Activated CD8-positive, alpha-beta memory T cell treated with anti-CD3 and anti-CD28 coated beads for 36 hours (primary cell): ENCODE data around the gene MPRIP. TPM values are rescaled to one million over a fixed set of nuclear protein-coding genes. Genes with fewer than 3 reads are reported as not detected.

ENCODE experiments used
- CTCF ChIA-PET: fragments of 350-600 bp; sonication (Branson Sonifier 250); formaldehyde crosslinking; loops from one replicate; lab custom pipeline; 2021; ENCODE audit warnings: antibody characterized with exemption; lab: Charles Lee
- POLR2A ChIA-PET: fragments of 350-600 bp; sonication (Branson Sonifier 250); formaldehyde crosslinking; loops from one replicate; lab custom pipeline; 2021; ENCODE audit warnings: antibody characterized with exemption; lab: Charles Lee
- total RNA-seq, 2 experiments: library from RNA; stranded (reverse); gene quantifications; one replicate each; pipeline ENCODE4 v1.2.3, GENCODE V29; 2021

The MPRIP gene
- total RNA-seq, 2 experiments from 2014 or later: 165 to 172 TPM

- ChIA-PET POLR2A (no interaction called here), CTCF (no interaction called here)
These were observed 49.8 kb downstream of the MPRIP start for GRCh38 chr17:17091856-17092756.

GRCh38 chr17:17093764-17094163 is 51.5 kb downstream of the MPRIP start:
- CTCF ChIA-PET: no interaction called here

GRCh38 chr17:17096438-17097178 is 54.4 kb downstream of the MPRIP start:
- ChIA-PET CTCF (interaction anchor here (0.6 kb wide), 1 partner anchor 240 kb away, joined by 3 read pairs; no protein-coding TSS in a partner anchor), POLR2A (no interaction called here)

More at GRCh38 chr17:17093764-17094163, 51.5 kb downstream of the MPRIP start:
- POLR2A ChIA-PET: no interaction called here

- ChIA-PET POLR2A (interaction anchor here (0.5 kb wide), 1 partner anchor 34 kb away, joined by 5 read pairs; no protein-coding TSS in a partner anchor), CTCF (no interaction called here)
These were observed 55.6 kb downstream of the MPRIP start for GRCh38 chr17:17097763-17098345.

- POLR2A ChIA-PET: no interaction called here
- CTCF ChIA-PET: no interaction called here
These were observed 56.4 kb downstream of the MPRIP start for GRCh38 chr17:17098551-17099179.

- CTCF ChIA-PET: no interaction called here
- POLR2A ChIA-PET: no interaction called here
These were observed 59.9 kb downstream of the MPRIP start for GRCh38 chr17:17102176-17102575.

- CTCF ChIA-PET: no interaction called here
- POLR2A ChIA-PET: no interaction called here
These were observed 60.9 kb downstream of the MPRIP start for GRCh38 chr17:17103160-17103559.

- ChIA-PET POLR2A (no interaction called here), CTCF (no interaction called here)
These were observed 61.8 kb downstream of the MPRIP start for GRCh38 chr17:17104036-17104435.

- ChIA-PET CTCF (no interaction called here), POLR2A (no interaction called here)
These were observed 62.2 kb downstream of the MPRIP start for GRCh38 chr17:17104494-17104893.

- POLR2A ChIA-PET: no interaction called here
- CTCF ChIA-PET: no interaction called here
These were observed 63.7 kb downstream of the MPRIP start for GRCh38 chr17:17105976-17106375.

- CTCF ChIA-PET: interaction anchor here (1.3 kb wide), 1 partner anchor 84 kb away, joined by 3 read pairs; no protein-coding TSS in a partner anchor
- POLR2A ChIA-PET: no interaction called here
These were observed 64.5 kb downstream of the MPRIP start for GRCh38 chr17:17106756-17107155.

GRCh38 chr17:17107281-17107680 is 65.0 kb downstream of the MPRIP start:
- POLR2A ChIA-PET: no interaction called here
- CTCF ChIA-PET: interaction anchor here (1.3 kb wide), 1 partner anchor 83 kb away, joined by 3 read pairs; no protein-coding TSS in a partner anchor

- ChIA-PET POLR2A (no interaction called here), CTCF (interaction anchor here (0.9 kb wide), 1 partner anchor 17 kb away, joined by 3 read pairs; no protein-coding TSS in a partner anchor)
These were observed 65.7 kb downstream of the MPRIP start for GRCh38 chr17:17107891-17108431.

GRCh38 chr17:17108451-17109049 is 66.3 kb downstream of the MPRIP start:
- ChIA-PET CTCF (interaction anchor here (0.9 kb wide), 1 partner anchor 17 kb away, joined by 3 read pairs; no protein-coding TSS in a partner anchor), POLR2A (no interaction called here)

- POLR2A ChIA-PET: no interaction called here
- CTCF ChIA-PET: interaction anchor here (0.9 kb wide), 1 partner anchor 16 kb away, joined by 3 read pairs; no protein-coding TSS in a partner anchor
These were observed 67.0 kb downstream of the MPRIP start for GRCh38 chr17:17109256-17109655.

GRCh38 chr17:17109907-17110306 is 67.7 kb downstream of the MPRIP start:
- POLR2A ChIA-PET: no interaction called here
- CTCF ChIA-PET: no interaction called here

- POLR2A ChIA-PET: no interaction called here
These were observed 68.3 kb downstream of the MPRIP start for GRCh38 chr17:17110520-17110919.

More at GRCh38 chr17:17110520-17110919, 68.3 kb downstream of the MPRIP start:
- CTCF ChIA-PET: no interaction called here
